Measurements from ENCODE around the gene NTSR1. TPM values are rescaled to one million over a fixed set of nuclear protein-coding genes. Genes with fewer than 3 reads are reported as not detected.

NTSR1 gene
- total and polyA plus RNA-seq, 2 experiments from 2014 or later: 0.15 to 1.4 TPM

- no peaks in the 10 kb centered on the region for H3K9me2 ChIP-seq (ENCODE audit: insufficient read depth)
- H3K4me1 ChIP-seq (ENCODE audit: insufficient read depth): peaks cover 4% of the 10 kb centered on the region; the same call in 1 of the 2 replicates
- peaks cover 9% of the 10 kb centered on the region for H3K27me3 Mint-ChIP-seq (ENCODE audit: insufficient read depth, low read depth, poor library complexity)
- no peak overlapping the region for H3K27ac Mint-ChIP-seq
- no peak overlapping the region for H2AFZ ChIP-seq
- H3F3A ChIP-seq (replicated peaks; ENCODE audit: low read depth): no peaks in the 10 kb centered on the region
- DNase-seq (ENCODE audit: low spot score): no peak
- H3K27me3 ChIP-seq (ENCODE audit: insufficient read depth): no peaks in the 10 kb centered on the region
- no peaks in the 10 kb centered on the region for H3K36me3 Mint-ChIP-seq (ENCODE audit: low read depth)
- no peak overlapping the region for H3K4me2 ChIP-seq
- peaks cover 9% of the 10 kb centered on the region for H3K4me1 Mint-ChIP-seq
- TF ChIP-seq POLR2AphosphoS5 (IDR thresholded peaks at IDR 0.05; ENCODE audit: low read depth) (no peak), JUNB (IDR thresholded peaks at IDR 0.05; ENCODE audit: unreplicated experiment) (no peak), EZH2phosphoT487 (IDR thresholded peaks at IDR 0.05; ENCODE audit: unreplicated experiment) (no peak), ZNF114 (CRISPR knock-in tag; IDR thresholded peaks at IDR 0.05) (no peak), EZH2 (IDR thresholded peaks at IDR 0.05; ENCODE audit: low read depth, unreplicated experiment) (no peak), CREB1 (CRISPR knock-in tag; IDR thresholded peaks at IDR 0.05; ENCODE audit: low read depth) (no peak), NANOG (IDR thresholded peaks at IDR 0.05; ENCODE audit: borderline replicate concordance) (no peak), ZNF462 (CRISPR knock-in tag; IDR thresholded peaks at IDR 0.05) (no peak), ZNF331 (CRISPR knock-in tag; IDR thresholded peaks at IDR 0.05; ENCODE audit: low read depth) (no peak), REST (IDR thresholded peaks at IDR 0.05; ENCODE audit: unreplicated experiment) (no peak), CTCF (conservative IDR thresholded peaks at IDR 0.05; ENCODE audit: low read depth in 2 of 2) (no peak), STAT1 (IDR thresholded peaks at IDR 0.05; ENCODE audit: unreplicated experiment) (no peak)
- TF ChIP-seq, protein P1, sequence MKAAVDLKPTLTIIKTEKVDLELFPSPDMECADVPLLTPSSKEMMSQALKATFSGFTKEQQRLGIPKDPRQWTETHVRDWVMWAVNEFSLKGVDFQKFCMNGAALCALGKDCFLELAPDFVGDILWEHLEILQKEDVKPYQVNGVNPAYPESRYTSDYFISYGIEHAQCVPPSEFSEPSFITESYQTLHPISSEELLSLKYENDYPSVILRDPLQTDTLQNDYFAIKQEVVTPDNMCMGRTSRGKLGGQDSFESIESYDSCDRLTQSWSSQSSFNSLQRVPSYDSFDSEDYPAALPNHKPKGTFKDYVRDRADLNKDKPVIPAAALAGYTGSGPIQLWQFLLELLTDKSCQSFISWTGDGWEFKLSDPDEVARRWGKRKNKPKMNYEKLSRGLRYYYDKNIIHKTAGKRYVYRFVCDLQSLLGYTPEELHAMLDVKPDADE (IDR thresholded peaks at IDR 0.05): no peak
- H4K20me1 ChIP-seq (replicated peaks; ENCODE audit: insufficient read depth): no peaks in the 10 kb centered on the region
- no peak overlapping the region for H3K4me3 Mint-ChIP-seq
- H3K4me3 ChIP-seq: no peak overlapping the region
- no peaks in the 10 kb centered on the region for H3K79me2 ChIP-seq (replicated peaks; ENCODE audit: insufficient read depth)
- ATAC-seq: no peak
- no peak overlapping the region for H3K27ac ChIP-seq (ENCODE audit: low read depth)
- no peaks in the 10 kb centered on the region for H3K36me3 ChIP-seq (ENCODE audit: insufficient read depth)
- no peaks in the 10 kb centered on the region for H3K9me3 Mint-ChIP-seq
Observed at GRCh38 chr20:62755817-62756724, 47.4 kb downstream of the NTSR1 start.

Measured in GM23338 (cell line).